ENCODE data around the gene TMEM163. TPM values are rescaled to one million over a fixed set of nuclear protein-coding genes. Genes with fewer than 3 reads are reported as not detected.
"Not testable (repeated sequence)": the region's sequence is repeated elsewhere in the genome, so short reads cannot be mapped to it uniquely, and the experiment has no call there.

The TMEM163 gene
- total RNA-seq, 1 donor from 2014 or later: 0.21 TPM

GRCh38 chr2:134570676-134571075 is 148.1 kb downstream of the TMEM163 start:
- no peak overlapping the region for H3K27ac Mint-ChIP-seq
- no peak for DNase-seq (ENCODE audit: low spot score)
- H3K36me3 Mint-ChIP-seq (ENCODE audit: low read depth): no peaks in the 10 kb centered on the region
- peaks cover 13% of the 10 kb centered on the region for H3K27me3 Mint-ChIP-seq (ENCODE audit: insufficient read depth)
- no peak overlapping the region for H3K4me3 Mint-ChIP-seq
- intact Hi-C loops (cut with micrococcal nuclease): loop anchor here (2.0 kb wide), 1 partner anchor 20 kb away; no protein-coding TSS in a partner anchor
- no peaks in the 10 kb centered on the region for H3K4me1 Mint-ChIP-seq (ENCODE audit: low read depth)
- no peaks in the 10 kb centered on the region for H3K9me3 Mint-ChIP-seq

- intact Hi-C loops (cut with micrococcal nuclease): no loop called here
- no peak overlapping the region for H3K27ac Mint-ChIP-seq
- no peaks in the 10 kb centered on the region for H3K36me3 Mint-ChIP-seq (ENCODE audit: low read depth)
- H3K4me3 Mint-ChIP-seq: no peak overlapping the region
- no peaks in the 10 kb centered on the region for H3K4me1 Mint-ChIP-seq (ENCODE audit: low read depth)
- DNase-seq (ENCODE audit: low spot score): no peak
- H3K9me3 Mint-ChIP-seq: no peaks in the 10 kb centered on the region
- peaks cover 12% of the 10 kb centered on the region for H3K27me3 Mint-ChIP-seq (ENCODE audit: insufficient read depth)
Observed at GRCh38 chr2:134568413-134568812, 150.4 kb downstream of the TMEM163 start.

GRCh38 chr2:134567666-134568065 is 151.1 kb downstream of the TMEM163 start:
- peaks cover 12% of the 10 kb centered on the region for H3K27me3 Mint-ChIP-seq (ENCODE audit: insufficient read depth)
- intact Hi-C loops (cut with micrococcal nuclease): no loop called here
- no peak for DNase-seq (ENCODE audit: low spot score)
- no peak overlapping the region for H3K4me3 Mint-ChIP-seq
- H3K27ac Mint-ChIP-seq: no peak overlapping the region
- no peaks in the 10 kb centered on the region for H3K9me3 Mint-ChIP-seq
- no peaks in the 10 kb centered on the region for H3K4me1 Mint-ChIP-seq (ENCODE audit: low read depth)
- no peaks in the 10 kb centered on the region for H3K36me3 Mint-ChIP-seq (ENCODE audit: low read depth)

GRCh38 chr2:134564955-134565354 is 153.8 kb downstream of the TMEM163 start:
- intact Hi-C loops (cut with micrococcal nuclease); H3K27me3 Mint-ChIP-seq (ENCODE audit: insufficient read depth); H3K4me1 Mint-ChIP-seq (ENCODE audit: low read depth); H3K4me3 Mint-ChIP-seq; DNase-seq (ENCODE audit: low spot score); H3K9me3 Mint-ChIP-seq; H3K36me3 Mint-ChIP-seq (ENCODE audit: low read depth); H3K27ac Mint-ChIP-seq: not testable (repeated sequence)

- Mint-ChIP-seq H3K4me3 (no peak overlapping the region), H3K27me3 (ENCODE audit: insufficient read depth) (peaks cover 9% of the 10 kb centered on the region), H3K4me1 (ENCODE audit: low read depth) (no peaks in the 10 kb centered on the region), H3K36me3 (ENCODE audit: low read depth) (no peaks in the 10 kb centered on the region), H3K27ac (no peak overlapping the region), H3K9me3 (no peaks in the 10 kb centered on the region)
- intact Hi-C loops (cut with micrococcal nuclease): no loop called here
- no peak for DNase-seq (ENCODE audit: low spot score)
Observed at GRCh38 chr2:134564549-134564948, 154.3 kb downstream of the TMEM163 start.

- no peaks in the 10 kb centered on the region for H3K9me3 Mint-ChIP-seq
- H3K4me3 Mint-ChIP-seq: no peak overlapping the region
- DNase-seq (ENCODE audit: low spot score): no peak
- H3K27ac Mint-ChIP-seq: no peak overlapping the region
- intact Hi-C loops (cut with micrococcal nuclease): no loop called here
- no peaks in the 10 kb centered on the region for H3K4me1 Mint-ChIP-seq (ENCODE audit: low read depth)
- no peaks in the 10 kb centered on the region for H3K27me3 Mint-ChIP-seq (ENCODE audit: insufficient read depth)
- H3K36me3 Mint-ChIP-seq (ENCODE audit: low read depth): no peaks in the 10 kb centered on the region
Observed at GRCh38 chr2:134558208-134558830, 160.5 kb downstream of the TMEM163 start.

GRCh38 chr2:134555411-134555810 is 163.4 kb downstream of the TMEM163 start:
- intact Hi-C loops (cut with micrococcal nuclease): no loop called here
- Mint-ChIP-seq H3K36me3 (ENCODE audit: low read depth) (no peaks in the 10 kb centered on the region), H3K27ac (no peak overlapping the region), H3K9me3 (no peaks in the 10 kb centered on the region), H3K27me3 (ENCODE audit: insufficient read depth) (no peaks in the 10 kb centered on the region), H3K4me1 (ENCODE audit: low read depth) (no peaks in the 10 kb centered on the region), H3K4me3 (no peak overlapping the region)
- no peak for DNase-seq (ENCODE audit: low spot score)

- H3K9me3 Mint-ChIP-seq: no peaks in the 10 kb centered on the region
- no peaks in the 10 kb centered on the region for H3K27me3 Mint-ChIP-seq (ENCODE audit: insufficient read depth)
- no peak for DNase-seq (ENCODE audit: low spot score)
- intact Hi-C loops (cut with micrococcal nuclease): no loop called here
- H3K36me3 Mint-ChIP-seq (ENCODE audit: low read depth): no peaks in the 10 kb centered on the region
- no peaks in the 10 kb centered on the region for H3K4me1 Mint-ChIP-seq (ENCODE audit: low read depth)
- no peak overlapping the region for H3K27ac Mint-ChIP-seq
- H3K4me3 Mint-ChIP-seq: no peak overlapping the region
Observed at GRCh38 chr2:134553657-134554056, 165.1 kb downstream of the TMEM163 start.

- intact Hi-C loops (cut with micrococcal nuclease): no loop called here
- H3K4me1 Mint-ChIP-seq (ENCODE audit: low read depth): no peaks in the 10 kb centered on the region
- DNase-seq (ENCODE audit: low spot score): no peak
- H3K9me3 Mint-ChIP-seq: no peaks in the 10 kb centered on the region
- H3K27ac Mint-ChIP-seq: no peak overlapping the region
- H3K27me3 Mint-ChIP-seq (ENCODE audit: insufficient read depth): peaks cover 3% of the 10 kb centered on the region
- H3K4me3 Mint-ChIP-seq: no peak overlapping the region
- H3K36me3 Mint-ChIP-seq (ENCODE audit: low read depth): no peaks in the 10 kb centered on the region
Observed at GRCh38 chr2:134550566-134551164, 168.1 kb downstream of the TMEM163 start.

- no peak overlapping the region for H3K4me3 Mint-ChIP-seq
- no peak overlapping the region for H3K27ac Mint-ChIP-seq
- intact Hi-C loops (cut with micrococcal nuclease): no loop called here
- no peaks in the 10 kb centered on the region for H3K4me1 Mint-ChIP-seq (ENCODE audit: low read depth)
- DNase-seq (ENCODE audit: low spot score): no peak
- H3K27me3 Mint-ChIP-seq (ENCODE audit: insufficient read depth): peaks cover 3% of the 10 kb centered on the region
- no peaks in the 10 kb centered on the region for H3K9me3 Mint-ChIP-seq
- no peaks in the 10 kb centered on the region for H3K36me3 Mint-ChIP-seq (ENCODE audit: low read depth)
Observed at GRCh38 chr2:134549104-134549503, 169.7 kb downstream of the TMEM163 start.

GRCh38 chr2:134540990-134541389 is 177.8 kb downstream of the TMEM163 start:
- H3K27me3 Mint-ChIP-seq (ENCODE audit: insufficient read depth): no peaks in the 10 kb centered on the region
- no peaks in the 10 kb centered on the region for H3K4me1 Mint-ChIP-seq (ENCODE audit: low read depth)
- DNase-seq (ENCODE audit: low spot score): no peak
- no peaks in the 10 kb centered on the region for H3K9me3 Mint-ChIP-seq
- intact Hi-C loops (cut with micrococcal nuclease): no loop called here
- H3K36me3 Mint-ChIP-seq (ENCODE audit: low read depth): no peaks in the 10 kb centered on the region
- no peak overlapping the region for H3K4me3 Mint-ChIP-seq
- no peak overlapping the region for H3K27ac Mint-ChIP-seq

GRCh38 chr2:134539981-134540380 is 178.8 kb downstream of the TMEM163 start:
- no peak for DNase-seq (ENCODE audit: low spot score)
- no peaks in the 10 kb centered on the region for H3K9me3 Mint-ChIP-seq
- no peaks in the 10 kb centered on the region for H3K4me1 Mint-ChIP-seq (ENCODE audit: low read depth)
- no peak overlapping the region for H3K27ac Mint-ChIP-seq
- no peaks in the 10 kb centered on the region for H3K27me3 Mint-ChIP-seq (ENCODE audit: insufficient read depth)
- no peak overlapping the region for H3K4me3 Mint-ChIP-seq
- no peaks in the 10 kb centered on the region for H3K36me3 Mint-ChIP-seq (ENCODE audit: low read depth)
- intact Hi-C loops (cut with micrococcal nuclease): no loop called here

- H3K27ac Mint-ChIP-seq: no peak overlapping the region
- peaks cover 2% of the 10 kb centered on the region for H3K27me3 Mint-ChIP-seq (ENCODE audit: insufficient read depth)
- no peak overlapping the region for H3K4me3 Mint-ChIP-seq
- intact Hi-C loops (cut with micrococcal nuclease): no loop called here
- H3K36me3 Mint-ChIP-seq (ENCODE audit: low read depth): no peaks in the 10 kb centered on the region
- H3K9me3 Mint-ChIP-seq: no peaks in the 10 kb centered on the region
- no peak for DNase-seq (ENCODE audit: low spot score)
- no peaks in the 10 kb centered on the region for H3K4me1 Mint-ChIP-seq (ENCODE audit: low read depth)
Observed at GRCh38 chr2:134537702-134538101, 181.1 kb downstream of the TMEM163 start.

GRCh38 chr2:134537121-134537520 is 181.7 kb downstream of the TMEM163 start:
- H3K4me1 Mint-ChIP-seq (ENCODE audit: low read depth): no peaks in the 10 kb centered on the region
- H3K4me3 Mint-ChIP-seq: no peak overlapping the region
- no peak overlapping the region for H3K27ac Mint-ChIP-seq
- H3K9me3 Mint-ChIP-seq: no peaks in the 10 kb centered on the region
- no peak for DNase-seq (ENCODE audit: low spot score)
- H3K27me3 Mint-ChIP-seq (ENCODE audit: insufficient read depth): peaks cover 2% of the 10 kb centered on the region
- no peaks in the 10 kb centered on the region for H3K36me3 Mint-ChIP-seq (ENCODE audit: low read depth)
- intact Hi-C loops (cut with micrococcal nuclease): no loop called here
